ENCODE data around the gene IYD.
"Not testable (repeated sequence)": the region's sequence is repeated elsewhere in the genome, so short reads cannot be mapped to it uniquely, and the experiment has no call there.

IYD gene

DNA sequence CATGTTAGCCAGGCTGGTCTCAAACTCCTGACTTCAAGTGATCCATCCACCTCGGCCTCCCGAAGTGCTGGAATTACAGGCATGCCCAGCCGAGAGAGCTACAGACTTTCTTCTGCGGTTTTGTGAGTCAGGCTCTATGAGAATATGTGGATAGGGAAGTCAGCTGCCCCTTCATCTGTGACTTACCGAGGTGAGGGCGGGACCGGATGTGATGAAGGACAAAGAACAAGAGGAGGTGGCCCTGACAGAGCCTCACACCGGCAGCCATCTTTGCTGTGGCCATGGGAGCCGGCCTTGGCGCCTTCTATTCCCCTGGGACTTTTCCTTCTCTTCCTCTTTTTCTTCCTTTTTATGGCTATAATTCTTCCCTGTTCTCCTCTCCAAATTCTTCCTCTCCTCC, 67.0 kb downstream of the IYD start:
- no peak for DNase-seq

DNA sequence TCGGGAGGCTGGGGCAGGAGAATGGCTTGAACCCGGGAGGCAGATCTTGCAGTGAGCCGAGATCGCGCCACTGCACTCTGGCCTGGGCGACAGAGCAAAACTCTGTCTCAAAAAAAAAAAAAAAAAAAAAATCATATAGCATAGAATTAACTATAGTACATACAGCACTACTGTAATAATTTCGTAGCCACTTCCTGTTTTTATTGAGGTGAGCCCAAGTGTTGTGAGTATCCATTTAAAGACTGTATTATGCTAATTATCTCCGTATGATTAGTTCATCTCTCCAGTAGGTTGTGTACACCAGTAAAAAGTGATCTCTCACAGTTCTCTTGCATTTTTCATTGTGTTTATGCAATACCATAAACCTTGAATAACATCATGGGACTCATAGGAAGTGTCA, 70.6 kb downstream of the IYD start:
- no peak for DNase-seq

DNA sequence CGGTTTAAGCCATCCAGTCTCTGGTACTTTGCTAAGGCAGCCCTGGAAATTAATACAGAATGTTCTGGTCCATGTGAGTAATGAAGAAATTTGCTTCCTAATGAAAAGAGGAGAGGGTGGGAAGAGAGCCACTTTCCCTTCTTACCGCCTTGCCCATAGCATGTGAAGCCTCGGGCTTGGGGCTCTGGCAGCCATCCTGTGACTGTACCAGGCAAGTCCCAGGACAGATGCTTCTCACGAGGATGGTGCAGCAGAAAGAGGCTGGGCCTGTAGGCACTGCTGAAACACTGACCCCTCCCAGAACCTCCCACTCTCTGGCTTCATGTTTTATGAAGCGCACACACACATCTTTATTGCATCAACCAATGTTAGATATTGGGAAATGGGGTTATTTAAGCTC, 74.8 kb downstream of the IYD start:
- no peak for DNase-seq

DNA sequence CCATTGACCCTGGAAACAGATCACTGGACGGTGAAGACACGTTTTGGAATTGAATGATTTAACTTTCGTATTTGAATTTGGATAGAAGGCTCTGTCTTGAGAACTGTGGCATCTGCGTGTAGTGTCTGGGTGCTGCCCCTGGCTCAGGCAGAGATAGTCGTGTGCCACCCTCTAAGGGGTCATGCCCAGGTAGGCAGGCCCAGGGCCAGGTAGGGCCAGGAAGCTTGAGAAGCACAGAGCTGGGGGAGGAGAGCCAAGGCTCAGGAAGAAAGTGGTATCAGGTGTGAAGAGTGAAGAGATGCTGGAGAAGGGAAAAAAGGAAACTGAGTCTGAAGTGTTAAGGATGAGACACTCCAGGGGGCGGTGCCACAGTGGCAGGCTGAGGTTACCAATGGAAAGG, 75.5 kb downstream of the IYD start:
- no peak for DNase-seq

DNA sequence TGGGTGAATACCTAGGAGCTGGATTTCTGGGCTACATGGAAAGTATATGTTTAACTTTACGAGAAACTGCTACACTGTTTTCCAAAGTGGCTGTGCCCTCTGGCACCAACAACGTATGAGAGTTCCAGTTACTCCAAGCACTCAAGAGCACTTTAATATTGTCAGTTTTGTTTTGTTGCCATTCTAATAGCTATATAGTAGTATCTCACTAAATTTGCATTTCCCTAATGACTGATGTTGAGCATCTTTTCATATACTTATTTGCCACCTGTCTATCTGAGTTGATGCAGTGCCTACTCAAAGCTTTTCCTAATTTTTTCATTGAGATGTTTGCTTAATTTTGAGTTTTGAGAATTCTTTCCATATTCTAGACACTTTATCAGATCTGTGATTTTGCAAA, 76.7 kb downstream of the IYD start:
- DNase-seq = no peak

DNA sequence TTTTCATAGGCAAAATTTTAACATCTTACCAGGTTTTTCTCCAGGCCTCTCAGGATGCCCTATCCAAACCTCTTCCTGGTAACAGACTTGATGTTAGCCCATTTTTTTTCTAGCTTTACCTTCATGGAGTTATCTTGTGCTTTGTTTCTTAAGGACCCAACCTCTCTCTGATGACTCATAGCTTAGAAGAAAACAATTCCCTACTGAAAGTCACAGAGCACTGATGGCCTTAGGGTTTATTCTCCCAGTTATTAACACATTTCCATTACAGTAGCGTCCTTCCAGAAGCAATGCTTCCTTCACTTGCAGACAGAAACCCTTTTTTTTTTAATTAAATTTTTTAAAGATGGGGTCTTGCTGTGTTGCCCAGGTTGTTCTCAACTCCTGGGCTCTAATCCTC, 79.4 kb downstream of the IYD start:
- no peak for DNase-seq

DNA sequence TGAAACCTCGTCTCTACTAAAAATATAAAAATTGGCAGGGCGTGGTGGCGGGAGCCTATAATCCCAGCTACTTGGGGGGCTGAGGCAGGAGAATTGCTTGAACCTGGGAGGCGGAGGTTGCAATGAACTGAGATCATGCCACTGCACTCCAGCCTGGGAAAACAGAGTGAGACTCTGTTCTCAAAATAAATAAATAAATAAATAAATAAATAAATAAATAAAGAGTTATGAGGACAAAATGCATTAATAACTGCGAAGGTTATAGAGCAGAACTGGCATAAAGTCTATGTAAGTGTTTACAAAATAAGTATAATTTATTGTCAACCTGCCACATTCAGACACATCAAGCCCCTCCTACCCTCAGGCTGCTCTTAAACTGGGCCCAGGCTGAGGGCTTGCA, 80.2 kb downstream of the IYD start:
- DNase-seq = not testable (repeated sequence)

DNA sequence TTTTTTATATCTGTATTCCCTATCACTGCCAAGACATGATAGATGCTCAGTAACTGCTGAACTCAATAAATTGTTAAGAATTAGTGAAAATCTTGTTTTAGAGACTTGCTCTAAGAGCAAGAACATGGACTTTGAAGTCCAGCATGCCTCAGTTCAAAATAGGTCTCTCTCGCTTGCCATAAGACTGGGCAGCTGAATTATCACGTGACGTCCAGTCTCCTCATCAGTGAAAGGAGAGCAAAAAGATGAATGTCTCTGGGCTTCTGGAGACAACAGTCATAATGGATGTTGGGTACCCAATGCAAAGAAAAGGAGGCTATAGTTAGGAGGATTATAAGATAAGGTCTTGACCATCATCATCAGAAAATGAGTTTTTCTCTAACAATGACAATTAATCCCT, 82.1 kb downstream of the IYD start:
- DNase-seq = no peak

DNA sequence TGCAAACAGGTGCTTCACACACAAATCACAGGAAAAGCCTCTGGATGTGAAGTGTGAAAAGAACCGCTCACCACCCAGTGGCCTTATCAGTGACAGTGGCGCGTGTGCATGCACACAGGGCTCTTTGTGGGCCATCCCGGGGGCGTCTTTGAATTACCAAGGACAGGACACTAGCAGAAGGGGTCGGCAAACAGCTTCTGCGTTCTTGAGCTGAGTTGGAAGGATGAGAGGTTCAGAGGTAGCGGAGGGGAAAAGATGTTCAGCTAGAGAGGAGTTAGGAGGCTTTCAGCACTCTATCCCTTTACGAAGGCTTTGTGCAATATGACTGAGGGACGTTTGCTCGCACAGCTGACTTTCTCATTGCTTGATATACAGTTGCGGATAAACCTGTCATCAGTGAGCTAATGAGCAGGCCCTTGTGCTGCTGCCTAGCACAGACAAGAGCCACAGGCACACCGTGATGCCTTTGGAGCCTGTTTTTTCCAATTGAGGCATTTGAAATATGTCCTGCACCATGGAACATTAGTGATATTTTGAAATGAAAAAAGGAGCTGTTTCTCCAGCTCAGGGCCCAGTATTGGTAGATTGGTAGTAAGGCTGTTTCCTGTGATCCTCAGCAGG, 83.1 kb downstream of the IYD start:
- DNase-seq = no peak

DNA sequence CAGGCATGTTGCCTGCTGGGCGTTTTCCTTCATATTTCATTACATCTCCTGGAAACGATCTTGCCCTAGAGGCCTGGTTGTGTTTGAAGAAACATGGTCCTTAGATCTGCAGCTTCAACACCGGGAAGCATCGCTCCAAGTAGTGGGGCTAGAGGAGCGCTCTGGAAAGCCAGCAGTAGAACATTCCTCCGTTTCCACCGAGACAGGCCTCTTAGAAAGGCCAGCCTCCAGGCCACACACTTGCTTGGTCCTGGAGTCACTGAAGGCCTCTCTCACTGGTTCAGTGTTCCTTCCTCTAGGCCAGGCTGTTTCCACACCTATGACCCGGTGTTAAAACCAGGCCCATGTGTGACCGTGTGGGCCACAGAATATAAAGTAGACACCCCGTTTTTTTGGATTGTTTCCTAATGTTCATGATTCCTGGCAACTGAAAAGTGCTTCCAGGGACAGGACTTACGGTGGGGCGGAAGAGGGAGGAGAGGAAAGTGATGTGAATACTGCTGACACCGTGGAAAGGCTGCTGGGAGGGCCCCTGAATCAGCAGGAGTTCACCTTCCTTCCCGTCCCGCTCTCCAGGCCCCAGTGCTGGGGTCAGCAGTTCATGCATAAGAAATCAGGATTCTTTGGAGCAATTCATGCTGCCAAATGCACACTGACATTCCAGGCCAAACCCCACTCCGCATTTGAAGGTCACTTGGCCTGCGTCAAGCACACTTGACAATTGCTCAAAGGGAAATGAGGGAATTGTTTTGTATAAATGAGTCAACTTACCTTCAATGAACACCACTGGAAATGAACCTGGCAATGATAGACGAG, 83.8 kb downstream of the IYD start:
- no peak for DNase-seq

DNA sequence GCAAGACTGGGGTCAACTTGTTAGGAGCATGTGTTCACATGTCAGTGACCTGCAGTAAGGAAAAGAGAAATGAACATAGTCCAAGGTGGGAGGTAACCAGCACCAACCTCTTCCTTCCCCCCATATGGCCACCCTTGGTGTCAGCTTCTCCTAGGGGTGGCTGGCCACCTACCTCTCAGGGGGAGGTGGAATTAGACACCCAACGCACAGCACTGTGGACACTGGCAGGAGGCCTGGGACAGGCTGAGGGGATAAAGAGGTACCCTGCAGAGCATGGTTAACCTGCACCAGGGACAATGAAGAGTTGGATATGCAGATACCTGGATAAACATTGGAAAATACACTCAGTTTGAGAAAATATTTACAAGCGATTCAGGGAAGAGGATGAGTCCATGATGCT, 84.5 kb downstream of the IYD start:
- no peak for DNase-seq

All from NCI-H2029 (cell line).